LNCAP (cell line): ENCODE data around the gene SPRED1.

Experiments
- CTCF ChIP-seq: fragments of 450-650 bp; IDR thresholded peaks from 2 replicates; pipeline ENCODE4 v1.5.1; 2017; ENCODE audit warnings: mild to moderate bottlenecking

SPRED1 gene

DNA sequence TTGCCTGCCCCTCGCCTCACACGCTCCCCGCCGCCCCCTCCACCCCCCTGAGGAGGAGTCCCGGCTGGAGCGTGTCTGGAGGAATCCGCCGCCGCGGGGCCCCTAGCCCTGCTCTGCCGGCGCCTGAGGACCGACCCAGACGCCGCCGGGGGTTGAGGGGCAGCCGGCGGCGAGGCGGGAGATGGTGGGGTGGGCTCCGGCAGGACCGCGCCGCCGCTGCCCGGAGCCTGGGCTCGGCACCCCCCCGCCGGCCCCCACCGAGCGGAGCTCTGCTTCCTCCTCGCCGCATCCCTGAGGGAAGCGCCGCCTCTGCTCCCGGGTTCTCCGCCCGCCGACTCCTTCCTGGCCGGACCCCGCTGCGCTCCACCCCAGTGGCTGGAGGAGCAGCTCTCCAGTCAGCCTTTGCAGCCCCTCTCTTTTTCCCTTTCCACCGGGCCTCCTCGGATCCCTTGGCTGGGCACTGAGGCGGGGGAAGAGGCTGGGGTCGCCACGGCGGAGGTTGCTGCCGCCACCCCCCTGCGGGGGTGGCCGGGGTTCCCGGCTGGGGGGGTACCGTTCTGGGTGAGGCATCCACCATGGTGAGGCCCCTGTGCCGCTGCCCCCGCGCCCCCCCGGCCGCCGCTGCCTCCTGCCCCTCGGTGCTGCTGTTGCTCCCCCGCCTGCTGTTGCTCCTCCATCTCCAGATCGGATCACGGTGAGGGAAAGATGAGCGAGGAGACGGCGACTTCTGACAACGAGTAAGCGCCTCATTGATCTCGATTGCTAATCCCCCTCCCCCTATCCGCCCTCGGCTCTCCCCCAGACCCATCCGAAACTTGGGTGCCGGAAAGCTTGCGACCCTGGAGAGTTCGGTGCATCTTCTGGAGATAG is at the start of gene SPRED1:
Gene SPRED1, plus strand, starts transcription at position 356 of the 870 bp plus-strand sequence. Its CDS starts 350 bp downstream, at position 706.
- no peak for TF ChIP-seq CTCF

DNA sequence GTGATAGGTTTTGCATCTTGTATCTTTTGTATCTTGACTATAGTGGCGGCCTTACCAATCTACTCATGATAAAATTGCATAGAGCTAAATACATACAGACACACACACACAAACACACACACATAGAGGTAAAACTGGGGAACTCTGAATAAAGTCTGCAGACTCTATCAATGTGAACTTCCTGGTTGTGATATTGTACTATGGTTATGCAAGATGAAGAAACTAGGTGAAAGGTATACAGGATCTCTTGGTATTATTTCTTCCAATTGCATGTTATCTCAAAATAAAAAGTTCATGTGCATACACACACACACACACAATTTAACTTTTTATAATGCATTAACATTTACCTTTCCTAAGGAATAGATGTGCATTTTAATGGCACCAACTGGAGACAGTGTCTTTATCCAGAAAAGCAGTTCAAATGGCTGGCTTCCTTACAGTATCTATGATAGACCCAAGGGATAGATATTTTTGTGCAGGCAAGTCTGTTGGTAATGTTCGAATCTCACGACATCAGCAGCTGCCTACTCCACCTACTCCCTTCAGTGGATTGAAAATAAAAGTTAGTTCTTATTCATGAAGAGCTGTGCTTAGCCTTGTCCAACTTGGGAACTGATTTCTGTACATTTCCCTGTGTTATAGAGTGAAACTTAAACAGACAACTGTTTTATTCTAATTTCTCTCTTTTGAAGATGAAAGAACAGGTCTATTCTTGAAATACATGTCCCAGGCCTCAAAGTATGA is 46.9 kb upstream of the SPRED1 start:
- TF ChIP-seq CTCF: no peak

DNA sequence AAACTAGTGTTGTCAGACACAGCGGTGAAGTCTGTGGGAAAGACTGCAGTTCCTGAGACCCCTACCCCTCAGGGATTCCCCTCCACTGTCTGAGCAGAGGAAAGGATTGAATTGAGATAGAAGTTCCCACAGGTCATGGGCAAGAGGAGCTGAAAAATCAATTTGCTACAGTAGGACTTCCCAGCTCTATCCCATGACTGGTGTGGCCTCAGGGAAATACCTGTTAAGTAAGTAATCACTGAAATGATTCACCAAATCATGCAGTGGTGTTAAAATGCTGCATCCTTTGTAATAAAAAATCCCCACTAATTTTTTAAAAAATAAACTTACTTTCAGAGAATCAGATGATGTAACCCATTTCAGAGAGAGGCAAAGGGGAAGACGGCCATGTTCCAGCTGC is 45.0 kb upstream of the SPRED1 start:
- no peak for TF ChIP-seq CTCF

GRCh38 chr15:38208206-38208605 is 44.4 kb upstream of the SPRED1 start:
- no peak for TF ChIP-seq CTCF

DNA sequence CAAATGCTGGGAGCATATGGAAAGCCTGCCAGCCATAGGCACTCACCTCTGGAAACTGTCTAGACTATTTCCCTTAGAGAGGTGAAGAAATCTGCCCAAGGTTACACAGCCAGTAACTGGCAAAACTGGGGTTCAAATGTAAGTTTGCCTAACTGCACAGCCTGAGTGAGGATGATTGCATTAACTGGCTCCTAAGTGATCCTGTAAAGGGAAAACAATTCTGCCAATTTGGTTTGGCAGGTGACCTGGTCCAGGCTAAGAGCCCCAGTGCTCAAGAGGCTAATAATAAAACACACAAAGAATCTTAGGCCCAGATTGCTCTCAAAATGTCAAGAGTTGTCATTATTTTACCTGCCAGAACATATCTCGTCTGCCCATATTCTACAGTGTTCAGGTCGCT is 43.9 kb upstream of the SPRED1 start:
- TF ChIP-seq CTCF: no peak

GRCh38 chr15:38211249-38211648 is 41.4 kb upstream of the SPRED1 start:
- TF ChIP-seq CTCF: no peak

DNA sequence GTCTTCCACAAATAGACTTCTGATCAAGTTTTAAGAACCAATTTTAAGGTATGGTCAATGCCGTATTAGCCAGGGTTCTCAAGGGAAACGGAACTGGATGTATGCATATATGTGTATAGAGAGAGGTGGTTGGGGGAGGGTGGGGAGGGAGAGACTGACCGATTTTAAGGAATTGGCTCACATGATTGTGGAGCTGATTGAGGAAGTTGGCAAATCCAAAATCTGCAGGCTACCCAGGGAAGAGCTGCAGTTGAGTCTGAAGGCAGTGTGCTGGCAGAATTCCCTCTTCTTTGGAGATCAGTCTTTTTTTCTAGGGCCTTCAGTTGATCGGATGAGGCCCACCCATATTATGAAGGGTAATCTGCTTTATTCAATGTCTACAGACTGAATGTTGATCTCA is 40.8 kb upstream of the SPRED1 start:
- no peak for TF ChIP-seq CTCF
